ENCODE data around the gene PLEKHG1.
A peak's percentile ranks its signal among the peaks of the same experiment; 100 is the strongest.

PLEKHG1 gene

DNA sequence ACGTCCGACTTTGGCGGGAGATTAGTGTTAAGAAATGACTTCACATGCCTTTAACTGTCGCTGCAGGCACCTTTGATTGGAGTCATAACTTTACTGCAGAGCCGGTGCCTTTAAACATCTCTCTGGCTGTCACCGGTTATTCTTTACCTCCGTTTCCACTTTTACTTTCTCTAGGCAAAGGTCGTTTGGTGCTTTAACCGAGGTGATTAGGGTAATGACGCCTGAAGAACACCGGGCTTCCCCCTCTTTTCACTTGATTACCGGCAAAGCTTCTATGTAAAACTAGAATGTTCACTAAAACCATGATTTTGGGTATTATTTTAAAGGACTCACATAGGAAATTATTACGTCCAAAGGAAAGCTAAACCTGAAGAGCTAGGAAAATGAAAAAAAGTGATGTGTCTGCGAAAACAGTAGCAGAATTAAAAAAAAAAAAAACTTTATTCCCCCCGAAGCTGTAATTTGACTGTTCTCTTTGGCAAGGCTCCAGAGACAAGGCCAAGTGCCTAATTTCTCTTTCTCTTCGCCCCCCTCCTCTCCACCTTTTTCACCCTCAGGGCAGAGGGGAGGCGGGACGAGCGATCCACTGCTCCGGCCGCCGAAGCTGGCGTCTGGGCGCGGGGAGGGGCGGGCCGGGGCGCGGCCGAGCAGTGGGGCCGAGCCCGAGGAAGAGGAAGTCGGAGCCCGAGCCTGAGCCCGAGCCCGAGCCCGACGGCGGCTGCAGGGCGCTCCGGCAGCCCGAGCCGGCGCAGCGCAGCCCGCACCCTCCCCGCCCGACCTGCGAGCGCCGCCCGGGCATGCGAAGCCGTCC, at the start of gene PLEKHG1:
TSS of gene PLEKHG1 (plus strand) at position 687 of the 811 bp plus-strand sequence. CDS start 133,797 bp downstream, outside the sequence.
- FAIRE-seq, result no peak

DNA sequence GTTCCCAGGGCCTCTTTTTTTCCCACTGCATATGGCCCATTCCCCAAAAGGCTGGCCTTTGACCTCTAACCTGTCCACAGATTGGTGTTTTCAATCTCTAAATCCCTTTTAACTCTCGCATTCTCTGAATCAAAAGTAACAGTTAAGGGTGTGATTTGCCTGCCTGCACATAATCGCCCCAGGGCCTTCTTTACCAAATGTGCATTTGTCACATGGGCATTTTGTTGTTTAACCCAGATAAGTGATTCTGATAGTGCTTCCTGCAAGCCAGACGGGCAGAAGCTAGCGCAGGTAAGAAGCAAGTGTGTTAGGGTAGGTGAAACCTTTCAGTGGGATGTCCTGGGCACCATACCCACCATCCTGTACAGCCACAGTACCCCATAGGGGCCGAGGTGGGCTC, 49.4 kb upstream of the PLEKHG1 start:
- FAIRE-seq, result no peak

DNA sequence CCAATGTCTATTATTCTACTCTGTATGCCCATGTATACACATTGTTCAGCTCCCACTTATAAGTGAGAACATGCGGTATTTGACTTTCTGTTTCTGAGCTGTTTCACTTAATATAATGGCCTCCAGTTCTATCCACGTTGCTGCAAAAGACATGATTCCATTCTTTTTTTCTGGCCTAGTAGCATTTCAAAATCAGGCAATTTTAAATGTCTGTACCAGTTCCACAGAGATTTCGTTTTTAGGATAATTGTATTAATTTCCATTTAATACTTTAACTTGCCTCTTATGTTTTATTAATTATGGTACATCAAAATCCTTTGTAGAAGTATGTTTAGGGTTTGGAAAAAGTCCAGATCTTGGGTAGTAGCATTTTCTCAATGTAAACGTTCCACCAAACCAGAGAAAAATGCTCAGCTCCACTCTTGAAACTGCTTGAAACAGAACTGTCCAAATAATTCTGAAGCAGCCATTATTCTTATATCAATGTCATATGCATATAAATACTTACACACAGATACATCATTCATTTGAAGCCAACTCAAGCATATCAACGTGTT, 42.6 kb upstream of the PLEKHG1 start:
- FAIRE-seq, result no peak

DNA sequence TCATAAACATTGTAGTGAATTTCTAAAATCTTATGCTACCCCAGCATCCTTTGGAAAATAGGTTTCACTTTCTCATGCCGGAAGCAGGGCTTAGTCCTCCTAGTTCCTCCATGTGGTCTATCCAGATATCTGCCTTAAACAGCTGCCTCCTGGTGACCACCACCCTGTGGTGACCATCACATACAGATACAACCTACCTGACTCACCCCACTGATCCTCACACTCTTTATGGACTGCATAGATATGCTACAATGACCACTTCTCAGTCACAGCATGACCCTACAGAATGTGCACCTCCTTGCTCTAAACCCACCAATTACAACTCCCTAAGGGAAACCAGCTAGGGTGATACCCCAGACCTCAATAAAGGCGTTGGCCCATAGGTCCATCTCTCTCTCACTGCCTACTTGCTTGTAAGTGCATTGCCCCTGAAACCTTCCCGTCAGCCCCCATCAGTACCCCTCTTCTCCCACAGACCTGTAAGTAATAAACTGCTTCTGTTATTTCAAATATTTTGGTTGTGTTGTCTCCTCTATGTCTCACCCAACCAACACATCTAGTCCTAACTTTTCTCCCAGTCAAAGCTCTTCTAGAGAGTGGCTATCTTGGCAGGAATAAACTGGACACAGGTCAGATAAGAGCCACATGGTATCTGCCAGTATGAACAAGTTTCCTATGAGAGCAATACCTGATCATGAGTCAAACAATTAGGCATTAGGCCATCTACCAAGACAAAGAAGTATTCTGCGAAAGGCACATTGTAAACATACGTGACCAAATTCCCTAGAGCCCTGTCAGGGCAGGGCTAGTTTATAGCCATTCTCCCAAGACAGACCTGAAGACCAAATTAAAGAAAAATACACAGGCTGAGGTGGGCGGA, 39.4 kb upstream of the PLEKHG1 start:
- no peak for FAIRE-seq

DNA sequence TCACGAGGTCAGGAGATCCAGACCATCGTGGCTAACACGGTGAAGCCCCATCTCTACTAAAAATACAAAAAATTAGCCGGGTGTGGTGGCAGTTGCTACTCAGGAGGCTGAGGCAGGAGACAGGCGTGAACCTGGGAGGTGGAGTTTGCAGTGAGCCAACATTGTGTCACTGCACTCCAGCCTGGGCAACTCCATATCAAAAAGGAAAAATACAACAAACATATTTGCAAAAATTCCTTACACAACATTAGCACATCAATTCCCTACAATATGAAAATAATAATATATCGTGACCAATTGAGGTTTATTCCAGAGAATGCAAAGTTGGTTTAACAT, 38.8 kb upstream of the PLEKHG1 start:
- no peak for FAIRE-seq

DNA sequence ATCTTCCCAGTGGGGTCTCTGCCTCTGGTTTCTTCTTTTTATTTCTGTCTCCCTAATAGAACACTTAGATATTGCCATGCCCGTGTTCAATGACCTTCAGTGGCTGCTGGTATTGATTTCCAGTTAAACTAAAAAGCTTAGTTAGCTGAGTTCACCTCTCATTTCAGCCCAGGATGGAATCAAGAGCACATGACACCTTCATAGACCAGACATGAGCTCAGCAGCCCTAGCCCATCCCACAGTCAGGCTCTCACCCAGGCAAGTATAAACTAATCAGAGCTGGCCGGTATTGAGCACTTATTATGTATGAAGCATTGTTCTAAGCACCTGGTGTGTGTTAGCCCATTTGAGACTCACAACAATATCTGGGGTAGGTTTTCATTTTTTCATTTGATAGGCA, 33.7 kb upstream of the PLEKHG1 start:
- FAIRE-seq, result no peak

DNA sequence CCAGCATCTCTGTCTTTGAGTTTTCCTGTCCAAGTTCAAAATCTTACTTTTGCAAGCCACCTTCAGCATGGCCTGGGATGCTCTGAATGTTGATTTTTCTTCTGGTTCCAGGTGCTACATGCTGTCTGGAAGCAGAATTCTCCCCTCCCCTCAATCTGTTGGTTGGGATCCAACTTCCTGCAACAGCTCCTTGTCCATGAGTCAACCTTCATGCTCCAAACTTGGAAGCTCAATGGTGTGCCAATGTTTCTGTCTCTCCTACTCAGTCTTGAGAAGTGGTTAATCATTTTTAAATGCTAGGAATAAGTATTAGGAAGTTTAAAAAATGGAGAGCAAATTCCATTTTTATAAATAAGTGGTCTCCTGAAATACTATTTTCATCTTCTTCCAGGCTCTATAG, 33.2 kb upstream of the PLEKHG1 start:
- FAIRE-seq, result no peak

DNA sequence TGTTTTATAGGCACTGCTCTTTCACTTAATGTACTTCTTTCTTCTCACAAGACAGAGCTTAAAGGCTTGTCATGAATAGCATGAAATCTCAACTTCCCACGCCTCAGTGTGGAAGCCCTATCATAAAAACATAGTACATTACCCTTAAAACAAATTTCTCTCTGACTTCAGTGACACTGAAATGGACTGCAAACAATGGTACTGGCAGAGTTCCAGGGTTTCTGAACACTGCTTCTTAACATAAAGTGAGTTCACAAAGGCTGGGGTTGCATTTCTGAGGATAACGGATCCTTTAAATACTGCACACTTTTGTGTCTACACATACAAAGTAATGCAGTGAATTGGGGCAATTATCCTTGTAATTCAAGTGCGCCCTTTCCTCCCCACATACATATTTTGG, 32.3 kb upstream of the PLEKHG1 start:
- no peak for FAIRE-seq

DNA sequence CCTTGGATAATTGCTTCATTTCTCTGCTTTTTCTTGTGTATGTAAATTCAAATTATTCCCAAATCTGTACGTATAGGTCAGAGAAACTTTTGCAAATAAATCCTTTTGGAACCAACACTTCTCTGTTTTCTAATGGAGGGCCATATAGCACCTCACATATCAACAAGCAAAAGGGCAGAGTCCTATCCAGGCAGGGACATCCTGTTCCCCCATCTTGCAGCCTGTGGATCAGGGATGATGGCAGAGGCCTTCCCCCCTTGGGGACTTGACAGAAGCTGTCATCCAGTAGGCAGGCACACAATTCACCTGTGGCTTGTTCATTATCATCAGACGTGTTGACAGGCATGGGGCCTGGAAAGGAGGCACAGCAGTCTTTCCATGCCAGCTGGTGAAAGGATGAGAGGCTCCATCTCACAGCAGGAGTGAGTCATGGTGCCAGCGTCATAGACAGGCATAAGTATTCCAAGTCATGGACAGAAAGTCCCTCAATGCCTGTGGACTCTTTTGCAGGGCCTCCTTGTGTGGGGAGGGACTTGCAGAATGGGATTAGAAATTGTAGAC, 31.8 kb upstream of the PLEKHG1 start:
- FAIRE-seq, result no peak

DNA sequence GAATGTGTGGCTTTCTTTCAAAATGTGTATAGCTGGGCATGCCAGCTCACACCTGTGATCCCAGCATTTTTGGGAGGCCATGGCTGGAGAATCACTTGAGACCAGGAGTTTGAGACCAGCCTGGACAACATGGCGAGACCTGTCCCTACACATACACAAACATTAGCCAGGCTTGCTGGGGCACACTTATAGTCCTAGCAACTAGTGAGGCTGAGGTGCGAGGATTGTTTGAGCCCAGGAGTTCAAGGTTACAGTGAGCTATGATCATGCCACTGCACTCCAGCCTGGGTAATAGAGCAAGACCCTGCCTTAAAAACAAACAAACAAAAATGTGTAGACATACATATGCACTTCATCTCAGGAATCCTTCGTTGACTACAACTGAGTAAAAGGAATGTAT, 31.1 kb upstream of the PLEKHG1 start:
- FAIRE-seq, result no peak

DNA sequence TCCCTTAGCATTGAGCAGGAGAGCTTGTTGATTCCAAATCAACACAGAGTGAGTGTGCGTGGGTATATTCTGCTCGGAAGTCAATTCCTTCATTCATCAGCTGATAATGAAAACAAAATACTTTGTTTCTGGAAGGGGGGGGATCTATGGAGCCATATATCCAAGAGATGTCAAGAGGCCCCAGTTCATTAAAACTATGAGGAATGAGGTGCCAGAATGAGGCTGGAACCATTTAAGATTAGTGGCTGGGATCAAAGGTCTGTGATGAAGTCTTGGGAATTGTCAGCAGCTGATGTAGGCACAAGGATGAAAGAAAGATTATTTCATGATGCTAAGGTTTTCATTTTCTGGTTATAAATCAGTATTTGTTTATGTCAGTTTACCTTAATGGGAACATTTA, 30.5 kb upstream of the PLEKHG1 start:
- no peak for FAIRE-seq

DNA sequence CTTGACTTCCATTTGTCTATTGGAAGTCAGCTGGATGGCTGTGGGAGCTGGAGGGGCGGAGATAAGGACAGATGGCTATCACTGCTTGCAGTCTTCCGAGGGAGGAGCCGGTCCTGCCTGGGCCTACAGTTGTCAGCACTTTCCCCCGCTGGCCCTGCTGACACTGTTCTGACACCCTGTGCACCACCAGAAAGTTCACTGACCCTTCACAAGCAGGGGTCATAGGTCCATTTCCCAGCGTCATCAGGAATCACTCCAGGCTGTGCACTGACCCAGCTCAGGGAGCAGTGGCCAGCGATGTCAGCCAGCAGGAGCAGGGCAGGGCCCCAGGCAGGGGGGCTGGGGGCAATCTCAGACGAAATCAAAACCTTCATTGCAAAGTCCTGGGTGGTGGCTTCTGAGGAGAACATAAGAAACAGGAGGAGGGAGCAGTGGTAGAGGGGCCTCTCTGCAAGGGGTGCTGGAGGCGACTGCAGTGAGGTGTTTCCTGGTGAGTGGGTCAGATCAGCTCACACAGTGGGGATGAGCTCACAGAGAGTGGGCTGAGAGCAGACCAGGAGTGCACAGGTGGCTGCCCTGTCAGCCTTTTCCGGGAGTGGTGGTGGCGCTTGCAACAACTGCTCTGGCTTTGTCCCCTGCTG, 26.5 kb upstream of the PLEKHG1 start:
- no peak for FAIRE-seq

DNA sequence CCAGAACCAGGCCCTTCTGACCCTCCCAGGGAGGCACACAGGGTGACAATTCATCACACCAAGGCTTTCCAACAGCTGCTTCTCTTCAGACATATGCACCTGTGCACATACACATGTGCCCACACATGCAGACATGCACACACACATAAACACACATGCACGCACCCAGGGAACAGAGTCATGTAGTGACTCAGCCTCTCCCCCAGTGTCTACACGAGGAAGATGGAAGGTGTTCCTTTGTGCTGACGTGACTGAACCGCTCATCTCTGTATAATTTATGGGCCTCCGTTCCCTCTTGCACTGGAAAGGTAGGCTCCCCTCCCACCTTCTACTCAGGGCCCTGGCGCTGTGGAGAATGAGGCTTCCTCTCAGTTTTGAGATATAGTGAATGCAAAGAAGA, 23.8 kb upstream of the PLEKHG1 start:
- no peak for FAIRE-seq

DNA sequence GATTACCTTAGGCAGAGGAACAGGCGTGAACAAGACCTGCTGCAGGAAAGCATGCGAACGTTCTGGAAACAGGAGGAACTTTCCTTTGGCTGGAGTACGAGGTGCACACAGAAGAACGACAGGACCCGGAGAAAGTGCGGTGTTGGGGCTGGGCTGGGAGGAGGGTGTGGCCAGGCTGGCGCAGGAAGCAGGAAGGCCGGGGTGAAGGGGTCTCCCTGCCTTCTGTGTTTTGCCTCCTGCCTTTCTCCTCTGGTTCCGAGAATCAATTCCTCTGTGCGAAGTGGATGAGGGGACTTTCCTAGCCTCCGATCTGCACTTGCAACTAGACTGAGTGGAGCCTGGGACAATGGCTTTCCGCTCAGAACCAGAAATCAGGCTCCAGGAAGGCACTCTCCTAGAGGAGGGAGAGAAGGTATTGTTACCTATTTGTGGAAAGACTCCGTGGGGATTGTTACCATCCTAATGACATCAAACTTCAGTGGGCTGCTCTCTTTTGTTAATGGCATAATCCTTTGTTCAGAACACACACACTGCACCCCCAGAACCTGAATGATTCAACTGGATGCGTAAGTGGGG, 22.9 kb upstream of the PLEKHG1 start:
- FAIRE-seq, result no peak

DNA sequence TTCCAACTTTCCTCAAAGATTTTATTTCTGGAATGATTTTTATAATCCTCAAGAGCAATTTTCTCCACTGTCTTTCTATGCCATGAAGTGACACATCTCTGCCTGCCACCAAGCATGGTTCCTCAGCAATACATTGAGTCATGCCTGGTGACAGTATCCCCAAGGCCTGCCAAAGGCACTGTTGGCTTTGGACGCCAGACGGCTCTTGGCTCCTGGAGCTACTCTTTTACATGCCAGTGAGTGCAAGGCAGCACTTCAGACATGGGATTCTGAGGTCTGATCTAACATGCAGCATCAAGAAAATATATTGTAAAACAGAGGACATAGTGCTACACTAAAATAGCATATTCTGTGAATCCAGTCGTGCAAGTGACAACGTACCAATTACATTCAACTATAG, 20.1 kb upstream of the PLEKHG1 start:
- FAIRE-seq, result no peak

DNA sequence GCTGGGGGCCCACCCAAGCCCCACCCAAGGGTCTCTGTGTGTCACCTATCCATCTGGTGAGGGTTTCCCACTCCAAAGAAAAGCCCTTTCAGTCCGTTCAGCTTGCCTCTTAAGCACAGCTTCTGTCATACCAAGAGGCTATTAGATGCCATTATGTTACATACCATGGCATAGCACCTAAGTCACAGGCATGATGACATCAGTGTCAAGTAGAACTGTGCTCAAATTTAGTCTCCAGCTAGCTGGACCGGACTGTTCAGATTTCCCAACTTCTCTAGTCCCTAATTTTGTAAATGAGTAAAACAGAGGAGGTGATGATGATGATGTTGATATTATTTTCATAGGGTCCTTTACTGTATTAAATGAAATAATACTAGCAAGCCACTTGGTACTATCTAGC, 19.2 kb upstream of the PLEKHG1 start:
- FAIRE-seq, result no peak

DNA sequence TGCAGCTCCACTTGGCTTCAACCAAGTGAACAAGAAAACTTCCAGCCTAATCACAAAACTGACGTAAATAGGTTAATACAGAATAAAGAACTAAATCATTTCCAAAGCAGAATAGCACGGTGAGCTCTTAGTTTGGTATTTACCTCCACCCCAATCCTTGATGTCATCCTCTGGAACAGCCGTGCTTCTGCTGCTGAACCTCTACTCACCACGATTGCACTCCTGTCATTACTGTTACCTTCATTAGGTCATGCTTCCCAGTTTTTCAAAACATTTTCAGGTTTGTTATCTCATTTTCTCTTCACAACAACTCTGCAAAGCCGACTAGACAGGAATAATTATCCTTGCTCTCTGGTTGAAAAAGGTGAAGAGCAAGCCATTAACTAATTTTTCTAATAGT, 15.6 kb upstream of the PLEKHG1 start:
- FAIRE-seq, result no peak

DNA sequence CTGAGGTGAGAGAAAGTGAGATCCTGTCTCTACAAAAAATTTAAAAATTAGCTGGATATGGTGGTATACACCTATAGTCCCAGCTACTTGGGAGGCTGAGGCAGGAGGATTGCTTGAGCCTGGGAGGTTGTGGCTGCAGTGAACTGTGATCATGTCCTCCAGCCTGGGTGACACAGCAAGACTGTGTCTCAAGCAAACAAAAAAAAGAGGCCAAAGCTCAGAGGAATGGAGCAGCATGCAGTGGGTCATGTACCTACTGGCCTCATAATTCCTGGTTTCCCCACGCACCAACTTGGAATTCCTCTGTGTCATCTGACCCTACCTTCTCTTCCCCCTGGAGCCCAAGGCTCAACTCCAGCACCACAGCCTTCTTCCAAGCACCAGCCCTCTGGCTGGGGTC, 15.1 kb upstream of the PLEKHG1 start:
- no peak for FAIRE-seq

DNA sequence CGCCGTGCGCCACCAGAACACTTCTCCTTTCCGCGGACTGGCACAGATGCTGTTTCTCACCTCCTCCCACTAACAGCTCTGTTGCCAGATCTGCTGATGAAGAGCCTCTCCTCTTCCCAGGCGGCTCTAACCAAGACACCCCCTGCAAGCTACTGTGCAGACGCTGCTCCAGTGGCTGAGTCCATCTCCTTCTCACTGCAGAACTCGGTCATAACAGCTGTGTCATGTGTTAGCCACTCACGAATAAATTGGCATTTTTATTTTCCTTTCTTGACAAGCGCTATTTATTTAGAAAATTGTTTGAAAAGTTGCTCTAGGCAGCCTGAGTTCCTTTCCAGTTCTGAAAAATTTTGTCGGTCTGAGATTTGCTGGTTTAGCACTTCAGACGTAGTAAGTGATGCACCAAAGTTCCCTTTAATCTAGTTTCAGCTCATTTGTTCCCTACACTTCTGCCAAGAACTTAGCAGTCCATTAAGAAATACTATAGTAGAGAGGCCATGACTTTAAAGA, 12.8 kb upstream of the PLEKHG1 start:
- FAIRE-seq, result no peak

DNA sequence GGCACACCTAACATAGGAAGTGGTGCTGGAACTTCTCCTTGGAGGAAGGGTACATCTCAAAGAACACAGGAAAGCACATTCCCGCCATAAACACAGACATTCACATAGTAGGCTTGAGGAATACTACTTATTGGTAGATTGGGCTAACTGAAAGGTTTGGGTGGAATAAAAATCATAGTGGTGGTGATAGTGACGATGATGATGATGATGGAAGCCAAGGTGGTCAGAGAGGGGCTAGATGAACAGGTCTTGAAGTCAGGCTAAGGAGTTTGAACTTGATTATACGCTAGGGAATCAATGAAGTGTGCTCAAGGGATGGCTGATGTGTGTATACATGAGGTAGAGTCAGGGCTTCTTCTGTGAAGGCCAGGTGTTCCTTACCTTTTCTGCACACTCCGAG, 12.0 kb upstream of the PLEKHG1 start:
- FAIRE-seq, result no peak

DNA sequence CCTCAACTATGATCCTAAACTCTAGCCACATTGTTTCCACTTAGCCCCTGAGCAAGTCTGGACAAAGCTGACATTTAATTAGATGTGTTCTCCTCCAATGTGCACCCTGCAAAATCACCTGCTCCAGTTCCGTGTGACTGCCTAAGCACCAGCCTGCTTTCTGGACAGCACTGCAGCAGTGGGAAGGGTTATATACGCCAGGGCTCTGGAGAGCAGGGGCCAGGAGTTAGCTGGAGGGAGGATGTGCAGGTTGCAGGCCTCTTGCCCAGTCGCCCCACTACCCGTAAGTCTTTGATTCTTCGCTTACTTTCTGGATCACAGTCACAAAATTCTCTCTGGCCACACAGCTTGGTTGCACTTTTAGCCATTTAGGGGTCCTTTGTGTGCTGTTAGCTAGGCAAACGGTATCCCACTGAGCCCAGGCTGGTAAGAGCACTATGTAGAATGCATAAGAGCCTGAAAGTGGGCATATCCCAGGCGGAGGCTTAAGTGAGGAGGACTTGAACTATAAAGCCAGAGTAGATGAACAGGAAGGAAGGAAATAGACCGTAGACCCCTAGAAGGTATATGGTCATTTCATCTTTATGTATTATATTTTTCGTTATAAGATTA, 10.7 kb upstream of the PLEKHG1 start:
- FAIRE-seq, result no peak

DNA sequence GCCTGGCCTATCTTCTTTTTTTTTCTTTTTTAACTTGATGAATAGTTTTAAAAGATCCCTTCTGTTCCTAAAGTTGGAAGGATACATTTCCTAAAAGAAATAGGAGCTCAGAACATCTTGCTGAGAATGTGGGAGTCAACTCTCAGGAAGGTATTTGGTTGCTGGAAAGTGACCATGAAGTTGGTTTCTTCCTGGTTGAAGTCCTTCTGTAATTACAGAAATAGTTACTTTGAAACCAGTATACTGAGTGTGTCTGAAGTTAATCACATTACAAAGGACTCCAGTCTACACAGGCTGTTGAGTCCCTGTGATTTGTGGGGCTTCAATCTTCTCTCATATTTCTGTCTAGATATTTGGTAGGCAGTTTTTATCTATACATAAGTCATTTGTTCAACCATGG, 9.8 kb upstream of the PLEKHG1 start:
- peak; percentile 21 for FAIRE-seq
